ENCODE measurements around the gene LRCH4. TPM values are rescaled to one million over a fixed set of nuclear protein-coding genes. Genes with fewer than 3 reads are reported as not detected.

The LRCH4 gene
- total RNA-seq, 2 experiments from 2014 or later, result 39.2 to 72.0 TPM

DNA sequence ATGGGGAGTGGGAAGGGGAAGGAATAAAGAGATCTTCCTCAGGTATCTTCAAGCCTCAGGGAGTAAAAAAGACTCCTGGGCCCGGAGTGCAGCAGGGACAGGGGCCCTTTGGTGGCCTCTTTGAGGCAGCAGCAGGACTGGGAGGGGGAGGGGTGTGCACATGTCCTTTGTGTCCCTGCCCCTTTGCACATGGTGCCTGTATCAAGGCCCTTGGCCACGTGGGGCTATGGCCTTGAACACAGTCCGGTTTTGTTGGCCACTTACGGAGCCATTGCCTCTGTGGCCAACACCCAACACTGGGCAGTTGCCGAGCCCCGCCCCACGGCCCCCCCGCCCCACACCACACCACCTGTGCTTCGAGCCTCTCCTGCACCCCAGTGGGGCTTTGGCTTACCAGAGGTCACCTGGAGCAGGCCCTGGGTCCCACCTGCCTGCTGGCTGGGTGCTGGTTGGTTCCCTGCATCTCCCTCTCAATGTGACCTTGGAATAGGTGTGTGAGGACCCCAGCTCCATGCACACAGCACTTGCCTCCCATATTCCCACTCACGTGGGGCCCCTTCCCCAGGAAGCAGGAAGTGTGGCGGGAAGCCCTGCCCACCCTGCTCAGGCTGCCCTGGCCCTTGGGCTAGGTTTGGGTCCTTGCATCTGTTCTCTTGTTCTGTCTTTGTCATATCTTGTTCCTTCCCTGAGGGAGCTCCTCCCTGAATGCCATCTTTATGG, 17.6 kb downstream of the LRCH4 start:
- H3K9me3 ChIP-seq (ENCODE audit: low read length), result no peaks in the 10 kb centered on the region
- no peak overlapping the region for H3K4me3 ChIP-seq (ENCODE audit: low read depth, low read length, poor library complexity, severe bottlenecking)
- POLR2A ChIA-PET, result interaction anchor here (0.6 to 1.0 kb wide), 2 partner anchors 17 to 308 kb away, joined by 3 to 5 read pairs; no protein-coding TSS in a partner anchor
- H3K79me2 ChIP-seq (ENCODE audit: insufficient read depth, low read depth, low read length), result no peaks in the 10 kb centered on the region
- peaks cover 7% of the 10 kb centered on the region; the same call in 1 of the 2 replicates for H3K36me3 ChIP-seq (ENCODE audit: insufficient read depth, low read length)
- BruUV-seq (replicated peaks), result no TSS peak
- no peak overlapping the region for H2AFZ ChIP-seq (ENCODE audit: low read length)
- no peaks in the 10 kb centered on the region for H4K20me1 ChIP-seq (ENCODE audit: insufficient read depth, low read length)
- TF ChIP-seq, protein P1, sequence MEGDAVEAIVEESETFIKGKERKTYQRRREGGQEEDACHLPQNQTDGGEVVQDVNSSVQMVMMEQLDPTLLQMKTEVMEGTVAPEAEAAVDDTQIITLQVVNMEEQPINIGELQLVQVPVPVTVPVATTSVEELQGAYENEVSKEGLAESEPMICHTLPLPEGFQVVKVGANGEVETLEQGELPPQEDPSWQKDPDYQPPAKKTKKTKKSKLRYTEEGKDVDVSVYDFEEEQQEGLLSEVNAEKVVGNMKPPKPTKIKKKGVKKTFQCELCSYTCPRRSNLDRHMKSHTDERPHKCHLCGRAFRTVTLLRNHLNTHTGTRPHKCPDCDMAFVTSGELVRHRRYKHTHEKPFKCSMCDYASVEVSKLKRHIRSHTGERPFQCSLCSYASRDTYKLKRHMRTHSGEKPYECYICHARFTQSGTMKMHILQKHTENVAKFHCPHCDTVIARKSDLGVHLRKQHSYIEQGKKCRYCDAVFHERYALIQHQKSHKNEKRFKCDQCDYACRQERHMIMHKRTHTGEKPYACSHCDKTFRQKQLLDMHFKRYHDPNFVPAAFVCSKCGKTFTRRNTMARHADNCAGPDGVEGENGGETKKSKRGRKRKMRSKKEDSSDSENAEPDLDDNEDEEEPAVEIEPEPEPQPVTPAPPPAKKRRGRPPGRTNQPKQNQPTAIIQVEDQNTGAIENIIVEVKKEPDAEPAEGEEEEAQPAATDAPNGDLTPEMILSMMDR (conservative IDR thresholded peaks at IDR 0.05; ENCODE audit: low read length), result no peak
- no peak for TF ChIP-seq EZH2phosphoT487 (IDR thresholded peaks at IDR 0.05; ENCODE audit: borderline replicate concordance, low read depth, low read length)
- H3K9me2 ChIP-seq (ENCODE audit: insufficient read depth, low read length), result no peaks in the 10 kb centered on the region
- DNase-seq (ENCODE audit: low spot score), result no peak
- no peak overlapping the region for H3K27ac ChIP-seq (ENCODE audit: low read depth, low read length, poor library complexity, severe bottlenecking)
- H3K4me2 ChIP-seq (ENCODE audit: low read length), result no peak overlapping the region
- CTCF ChIA-PET (ENCODE audit: unreplicated experiment), result interaction anchor here (0.6 to 1.5 kb wide), 2 partner anchors 20 to 48 kb away, joined by 3 to 6 read pairs; no protein-coding TSS in a partner anchor
- peaks cover 45% of the 10 kb centered on the region for H3K4me1 ChIP-seq (ENCODE audit: insufficient read depth, low read length, poor library complexity, severe bottlenecking)
- intact Hi-C loops (cut with micrococcal nuclease; ENCODE audit: unreplicated experiment), result no loop called here

GRCh38 chr7:100567751-100568175, 18.2 kb downstream of the LRCH4 start:
- CTCF ChIA-PET (ENCODE audit: unreplicated experiment), result interaction anchor here (0.6 kb wide), 1 partner anchor 19 kb away, joined by 3 read pairs; no protein-coding TSS in a partner anchor
- no peak overlapping the region for H3K27ac ChIP-seq (ENCODE audit: low read depth, low read length, poor library complexity, severe bottlenecking)
- H3K4me2 ChIP-seq (ENCODE audit: low read length), result no peak overlapping the region
- no peaks in the 10 kb centered on the region for H3K79me2 ChIP-seq (ENCODE audit: insufficient read depth, low read depth, low read length)
- H3K4me1 ChIP-seq (ENCODE audit: insufficient read depth, low read length, poor library complexity, severe bottlenecking), result peaks cover 45% of the 10 kb centered on the region
- 0 out of 2 replicates have a peak, but pooled peaks cover 7% of the 10 kb centered on the region for H3K36me3 ChIP-seq (ENCODE audit: insufficient read depth, low read length)
- H2AFZ ChIP-seq (ENCODE audit: low read length), result no peak overlapping the region
- no peaks in the 10 kb centered on the region for H4K20me1 ChIP-seq (ENCODE audit: insufficient read depth, low read length)
- H3K4me3 ChIP-seq (ENCODE audit: low read depth, low read length, poor library complexity, severe bottlenecking), result no peak overlapping the region
- TF ChIP-seq, protein P1 (conservative IDR thresholded peaks at IDR 0.05; ENCODE audit: low read length), result no peak
- no peak for TF ChIP-seq EZH2phosphoT487 (IDR thresholded peaks at IDR 0.05; ENCODE audit: borderline replicate concordance, low read depth, low read length)
- no peaks in the 10 kb centered on the region for H3K9me2 ChIP-seq (ENCODE audit: insufficient read depth, low read length)
- intact Hi-C loops (cut with micrococcal nuclease; ENCODE audit: unreplicated experiment), result no loop called here
- H3K9me3 ChIP-seq (ENCODE audit: low read length), result no peaks in the 10 kb centered on the region
- POLR2A ChIA-PET, result no interaction called here
- DNase-seq (ENCODE audit: low spot score), result no peak
- no TSS peak for BruUV-seq (replicated peaks)
